Left renal cortex interstitium (tissue), 4 donors: ENCODE results near the gene TMEM147. TPM values are rescaled to one million over a fixed set of nuclear protein-coding genes. Genes with fewer than 3 reads are reported as not detected.

ENCODE experiments used
- DNase-seq, 4 donors: peaks; one replicate each; pipeline ENCODE4 v3.0.0-alpha.2; 2013; ENCODE audit warnings: low read depth in 4 of 4, low spot score in 2 of 4, missing footprints in 1 of 4
- polyA plus RNA-seq, 4 donors: library from polyadenylated mRNA; unstranded; fragments of 120-200 nt; gene quantifications; one replicate each; pipeline ENCODE4 v1.2.1, GENCODE V29; 2013; ENCODE audit not compliant: insufficient read length in 4 of 4

The TMEM147 gene
- polyA plus RNA-seq, 4 donors, result 80.6 to 113 (median 93.9) TPM

- DNase-seq, result no peak
Observed at GRCh38 chr19:35544110-35544802, 1.2 kb upstream of the TMEM147 start.

GRCh38 chr19:35545855-35546381, 492 bp downstream of the TMEM147 start:
- no peak for DNase-seq

GRCh38 chr19:35546532-35546931, 1.1 kb downstream of the TMEM147 start:
- no peak for DNase-seq

DNA sequence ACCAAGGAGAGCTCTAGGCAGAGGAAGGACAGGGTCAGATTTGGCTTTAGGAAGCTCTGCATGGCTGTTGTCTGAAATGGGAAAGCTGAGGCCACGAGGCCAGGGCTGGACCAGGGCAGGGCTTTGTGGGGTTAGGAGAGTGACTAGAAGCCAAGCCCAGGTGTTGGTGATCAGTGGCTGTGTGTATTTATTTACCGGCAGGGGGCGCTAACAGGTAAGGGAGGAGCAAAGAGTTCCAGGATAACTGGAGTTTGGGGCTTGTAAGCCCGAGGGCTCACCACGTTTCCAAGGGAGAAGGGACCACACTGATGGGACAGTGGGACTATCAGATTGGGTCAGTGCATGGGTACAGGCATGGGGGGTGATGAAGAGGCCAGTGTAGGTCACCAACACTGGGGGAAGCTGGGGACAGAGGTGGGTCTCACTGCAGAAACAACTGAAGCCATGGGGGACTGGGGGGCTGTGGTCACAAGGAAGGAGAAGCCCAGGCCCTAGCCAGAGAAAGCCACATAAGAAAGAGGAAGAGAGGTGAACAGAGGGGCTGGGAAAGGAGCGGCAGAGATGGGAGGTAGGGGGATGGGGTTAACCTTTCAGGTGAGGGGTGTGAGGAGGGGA, 3.9 kb downstream of the TMEM147 start:
- peak in 2 of 4 donors; percentile 31 to 57 for DNase-seq

DNA sequence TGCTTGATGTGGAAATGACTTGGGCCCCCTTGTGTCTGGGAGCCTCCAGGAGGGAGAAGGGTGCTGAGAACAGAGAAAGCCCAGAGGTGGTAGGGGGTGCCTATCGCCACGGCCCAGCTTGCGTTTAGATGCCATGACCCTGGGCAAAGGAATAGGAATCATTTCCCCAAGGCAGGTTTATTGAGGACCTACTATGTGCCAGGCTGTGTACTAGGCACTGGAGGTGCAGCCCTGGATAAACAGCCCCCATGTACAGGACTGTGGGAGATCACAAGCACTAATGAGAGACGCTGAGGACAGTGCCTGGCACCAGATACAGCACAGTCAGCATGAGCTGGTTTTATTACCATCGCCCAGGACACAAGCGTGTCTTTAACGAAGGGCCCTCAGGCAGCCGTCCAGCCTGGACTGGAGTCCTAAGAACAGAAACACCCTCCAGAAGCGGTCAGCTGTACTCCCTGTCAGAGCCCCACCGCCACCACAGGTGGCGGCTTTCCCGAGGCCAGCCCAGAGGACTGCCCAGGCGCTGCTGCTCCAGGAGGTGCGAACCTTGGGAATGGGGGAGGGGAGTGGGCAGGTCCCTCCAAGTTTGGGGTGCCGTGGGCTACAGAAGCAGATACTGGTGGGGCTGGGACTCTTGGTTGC, 4.6 kb downstream of the TMEM147 start:
- DNase-seq, result no peak

DNA sequence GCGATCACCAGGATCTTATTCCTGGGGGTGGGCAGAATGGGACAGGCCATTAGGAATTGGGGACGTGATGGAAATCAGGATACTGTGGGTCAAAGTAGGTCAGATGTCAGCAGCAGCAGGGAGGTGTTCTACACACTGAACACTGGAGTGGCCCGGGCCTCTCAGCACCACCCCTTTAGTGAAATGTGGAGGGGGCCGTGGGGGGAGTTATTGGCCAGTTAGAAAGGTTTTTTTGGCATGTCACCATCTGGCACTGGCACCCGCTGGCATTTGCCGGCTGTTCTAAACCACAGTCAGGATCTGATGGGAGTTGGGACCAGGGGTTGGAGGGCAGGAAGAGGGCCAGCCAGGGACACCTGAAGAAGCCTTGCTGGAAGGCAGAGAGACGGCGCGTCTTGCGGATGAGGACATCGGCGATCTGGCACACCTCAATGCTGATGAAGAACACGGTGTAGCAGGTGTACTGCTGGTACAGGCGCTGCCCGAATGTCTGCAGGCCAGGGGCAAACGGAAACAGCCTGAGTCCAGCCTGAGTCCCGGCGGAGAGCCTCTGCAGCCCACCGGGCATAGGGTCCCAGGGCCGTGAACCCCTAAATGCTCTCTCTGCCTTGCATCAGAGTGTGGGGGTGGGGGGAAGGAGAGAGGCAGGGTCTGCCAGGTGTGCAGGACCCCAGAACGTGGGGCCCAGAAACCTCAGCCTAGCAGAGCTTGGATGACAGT, 5.8 kb downstream of the TMEM147 start:
- DNase-seq, result no peak

- DNase-seq, result no peak
Observed at GRCh38 chr19:35552534-35553384, 7.3 kb downstream of the TMEM147 start.

- no peak for DNase-seq
Observed at GRCh38 chr19:35553385-35554000, 8.1 kb downstream of the TMEM147 start.

- no peak for DNase-seq
Observed at GRCh38 chr19:35554076-35554475, 8.7 kb downstream of the TMEM147 start.

DNA sequence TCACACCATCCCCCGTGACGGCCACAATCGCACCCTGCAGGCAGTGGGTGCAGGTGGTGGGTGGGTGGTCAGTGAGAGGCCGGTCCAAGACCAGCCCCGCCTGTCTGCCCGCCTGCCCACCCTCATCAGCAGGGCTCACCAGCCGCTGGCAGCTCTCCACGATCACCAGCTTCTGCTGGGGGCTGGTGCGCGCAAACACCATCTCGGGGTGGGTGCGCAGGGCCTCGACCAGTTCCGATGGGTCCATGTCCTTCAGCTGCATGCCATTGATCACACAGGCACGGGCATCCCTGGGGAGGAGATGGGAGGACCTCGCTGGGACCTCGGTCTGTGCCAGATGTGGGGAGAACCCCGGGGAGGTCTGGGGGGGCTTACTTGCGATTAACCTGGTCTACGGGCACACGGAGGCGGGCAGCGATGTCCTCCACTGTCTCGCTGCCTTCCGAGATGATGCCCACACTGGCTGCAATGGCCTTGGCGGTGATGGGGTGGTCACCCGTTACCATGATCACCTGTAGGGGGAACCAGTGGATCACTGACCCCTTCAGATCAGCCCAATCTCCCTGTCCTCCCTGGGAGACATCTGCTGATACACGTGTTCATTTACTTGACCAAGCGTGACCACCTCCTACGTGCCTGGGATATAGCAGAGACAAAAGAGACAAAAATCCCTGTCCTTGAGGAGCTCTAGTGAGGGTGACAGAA, 10.0 kb downstream of the TMEM147 start:
- no peak for DNase-seq

GRCh38 chr19:35556025-35556590, 10.7 kb downstream of the TMEM147 start:
- no peak for DNase-seq

- no peak for DNase-seq
Observed at GRCh38 chr19:35556846-35557538, 11.6 kb downstream of the TMEM147 start.

DNA sequence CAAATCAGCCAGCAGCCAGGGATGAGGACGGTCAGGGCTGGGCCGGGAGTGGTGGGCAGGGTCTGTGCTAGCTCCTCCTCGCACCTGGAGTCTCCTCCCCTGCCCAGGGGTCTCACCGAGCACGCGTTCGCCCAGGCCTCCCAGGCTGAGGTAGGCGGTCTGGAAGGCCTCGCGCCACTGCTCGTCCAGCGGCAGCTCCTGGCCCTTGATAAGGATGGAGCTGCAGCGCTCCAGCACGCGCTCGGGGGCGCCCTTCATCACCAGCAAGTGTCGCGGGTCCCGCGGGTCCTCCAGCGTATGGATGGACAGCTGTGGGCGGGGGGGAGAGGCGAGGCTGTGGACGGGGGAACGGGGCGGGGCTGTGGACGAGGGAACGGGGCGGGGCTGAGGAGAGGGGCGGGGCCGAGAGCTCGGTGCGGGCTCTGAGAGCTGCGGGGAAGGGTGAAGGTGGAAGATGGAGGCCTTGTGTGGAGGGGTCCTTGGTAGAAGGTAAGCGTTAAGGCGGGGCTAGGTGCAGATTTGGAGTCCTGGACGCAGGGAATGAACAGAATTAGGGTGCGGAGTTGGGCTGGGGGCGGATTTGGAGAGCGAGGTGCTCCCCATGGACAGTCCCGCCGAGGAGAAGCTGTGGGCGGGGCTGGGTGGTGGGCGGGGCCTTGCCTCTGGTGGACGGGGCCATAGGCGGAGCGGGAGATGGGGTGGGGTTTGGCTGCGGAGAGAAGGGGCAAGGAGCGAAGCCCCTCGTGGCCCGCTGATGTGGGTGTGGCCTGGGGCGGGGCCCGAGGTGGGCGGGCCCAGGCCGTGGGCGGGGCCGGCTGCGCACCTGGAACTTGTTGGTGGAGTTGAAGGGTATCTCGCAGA, 12.3 kb downstream of the TMEM147 start:
- peak; percentile 32 to 53 (median 43) for DNase-seq

GRCh38 chr19:35558400-35559280, 13.2 kb downstream of the TMEM147 start:
- DNase-seq, result no peak

DNA sequence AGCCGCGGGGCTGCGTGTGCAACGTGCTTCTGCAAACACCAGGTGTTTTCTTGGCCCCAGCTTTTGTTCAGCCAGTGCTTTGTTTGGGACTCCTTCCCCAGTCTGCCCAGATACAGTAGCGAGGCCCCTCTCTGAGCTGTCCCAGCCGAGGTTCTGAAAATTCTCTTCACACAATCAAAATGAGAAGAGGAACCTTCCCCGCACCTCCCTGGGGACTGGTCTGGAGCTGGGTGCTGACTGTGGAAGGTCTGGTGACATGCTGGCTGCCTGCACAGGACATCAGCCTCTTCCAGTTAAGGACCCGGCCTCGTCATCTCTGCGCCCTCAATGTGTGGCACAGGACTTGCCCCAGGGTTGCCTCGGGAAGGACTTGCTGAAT, 13.8 kb downstream of the TMEM147 start:
- DNase-seq, result no peak

- no peak for DNase-seq
Observed at GRCh38 chr19:35559781-35560180, 14.4 kb downstream of the TMEM147 start.
